ENCODE data around the gene REST. TPM values are rescaled to one million over a fixed set of nuclear protein-coding genes. Genes with fewer than 3 reads are reported as not detected.

REST gene
- total RNA-seq, 5 donors from 2014 or later (not counting 1 experiment from before 2014, with no cell fraction given): 57.0 to 72.1 (median 67.4) TPM

- peaks cover 0 to 10% (median 7%) of the 10 kb centered on the region in 3 donors for H3K9me3 Mint-ChIP-seq
- H3K4me3 Mint-ChIP-seq: peak overlapping the region in 1 of 3 donors; percentile 65
- Histone ChIP-seq H3K27me3 (replicated peaks in 1 of 2; ENCODE audit: control insufficient read depth in 2 of 2, extremely low read depth in 1 of 2, insufficient read depth in 2 of 2, low read length in 1 of 2) (no peaks in the 10 kb centered on the region), H3K4me1 (ENCODE audit: control insufficient read depth in 1 of 2, extremely low read depth in 1 of 2, insufficient read depth in 2 of 2, low read length in 2 of 2) (peaks cover 6 to 27% of the 10 kb centered on the region in 2 experiments), H3K4me3 (ENCODE audit: control insufficient read depth in 1 of 2, extremely low read depth in 1 of 2, low read length in 1 of 2) (no peak overlapping the region), H3K36me3 (ENCODE audit: control insufficient read depth in 2 of 2, extremely low read depth in 1 of 2, insufficient read depth in 1 of 2, low read length in 1 of 2) (peaks cover 8 to 56% of the 10 kb centered on the region in 2 donors), H3K27ac (ENCODE audit: low read length) (no peak overlapping the region), H3K9me3 (no peaks in the 10 kb centered on the region)
- H3K27me3 Mint-ChIP-seq: no peaks in the 10 kb centered on the region
- ATAC-seq (replicated peaks in 1 of 4) (no peak), DNase-seq (no peak)
- ChIA-PET POLR2A (no interaction called here), CTCF (no interaction called here)
- no peak overlapping the region for H3K27ac Mint-ChIP-seq
- H3K4me1 Mint-ChIP-seq: peaks cover 37 to 54% (median 42%) of the 10 kb centered on the region in 3 donors
- WGBS (ENCODE audit: insufficient coverage): no CpG with 5 or more reads among the region's 3 CpGs
- peaks cover 40% of the 10 kb centered on the region for H3K36me3 Mint-ChIP-seq
Observed at GRCh38 chr4:56973336-56973735, 65.6 kb downstream of the REST start.

GRCh38 chr4:56976283-56976836 is 68.7 kb downstream of the REST start:
- Histone ChIP-seq H3K27me3 (replicated peaks in 1 of 2; ENCODE audit: control insufficient read depth in 2 of 2, extremely low read depth in 1 of 2, insufficient read depth in 2 of 2, low read length in 1 of 2) (no peaks in the 10 kb centered on the region), H3K9me3 (no peaks in the 10 kb centered on the region), H3K27ac (ENCODE audit: low read length) (no peak overlapping the region), H3K36me3 (ENCODE audit: control insufficient read depth in 2 of 2, extremely low read depth in 1 of 2, insufficient read depth in 1 of 2, low read length in 1 of 2) (peaks cover 8 to 30% of the 10 kb centered on the region in 2 donors), H3K4me3 (ENCODE audit: control insufficient read depth in 1 of 2, extremely low read depth in 1 of 2, low read length in 1 of 2) (peak overlapping the region; percentile 98 to 99), H3K4me1 (ENCODE audit: control insufficient read depth in 1 of 2, extremely low read depth in 1 of 2, insufficient read depth in 2 of 2, low read length in 2 of 2) (peaks cover 17 to 45% of the 10 kb centered on the region in 2 experiments)
- Mint-ChIP-seq H3K27me3 (no peaks in the 10 kb centered on the region), H3K9me3 (peaks cover 0 to 10% (median 7%) of the 10 kb centered on the region in 3 donors), H3K27ac (peak overlapping the region; percentile 62 to 79), H3K36me3 (peaks cover 33% of the 10 kb centered on the region), H3K4me1 (peaks cover 57 to 72% (median 58%) of the 10 kb centered on the region in 3 donors), H3K4me3 (peak overlapping the region; percentile 100)
- 3% methylated on average over 35 of the region's 35 CpGs for WGBS (ENCODE audit: insufficient coverage)
- peak in 4 of 35 experiments; percentile 2 to 16 (median 4) for DNase-seq
- ChIA-PET POLR2A (interaction anchor here (1.6 to 2.9 kb wide), 4 partner anchors 67 to 589 kb away, joined by 6 to 26 read pairs (median 10); partner anchors contain the start of genes AASDH (in 1 of the 2) and REST (in 1 of the 2)), CTCF (interaction anchor here (0.8 to 1.7 kb wide), 3 partner anchors 11 to 68 kb away, joined by 3 to 22 read pairs (median 6); partner anchors contain the start of gene REST (in 1 of the 2))
- ATAC-seq (replicated peaks in 1 of 4): no peak

- H3K4me1 ChIP-seq (ENCODE audit: control insufficient read depth in 1 of 2, extremely low read depth in 1 of 2, insufficient read depth in 2 of 2, low read length in 2 of 2): peaks cover 18 to 46% of the 10 kb centered on the region in 2 experiments
- peak; percentile 51 to 62 (median 54) for ATAC-seq (replicated peaks in 1 of 4)
- Mint-ChIP-seq H3K36me3 (peaks cover 35% of the 10 kb centered on the region), H3K27ac (peak overlapping the region; percentile 96 to 98), H3K9me3 (peaks cover 0 to 10% (median 7%) of the 10 kb centered on the region in 3 donors), H3K4me3 (peak overlapping the region; percentile 100), H3K27me3 (no peaks in the 10 kb centered on the region), H3K4me1 (peaks cover 59 to 74% (median 63%) of the 10 kb centered on the region in 3 donors)
- H3K27ac ChIP-seq (ENCODE audit: low read length): peak overlapping the region; percentile 80
- peak overlapping the region; percentile 98 to 99 for H3K4me3 ChIP-seq (ENCODE audit: control insufficient read depth in 1 of 2, extremely low read depth in 1 of 2, low read length in 1 of 2)
- WGBS (ENCODE audit: insufficient coverage): 1% methylated on average over 46 of the region's 46 CpGs
- ChIA-PET CTCF (interaction anchor here (0.7 to 1.7 kb wide), 8 partner anchors 11 to 590 kb away, joined by 3 to 22 read pairs (median 4); partner anchors contain the start of genes AASDH (in 1 of the 2), PAICS (in 1 of the 2), PPAT (in 1 of the 2) and REST (in 1 of the 2)), POLR2A (interaction anchor here (0.5 to 2.9 kb wide), 13 partner anchors 22 to 590 kb away, joined by 3 to 26 read pairs (median 5); partner anchors contain the start of genes AASDH (in 2 of the 2) and REST (in 1 of the 2))
- DNase-seq: peak; percentile 7 to 67 (median 45)
- no peaks in the 10 kb centered on the region for H3K9me3 ChIP-seq
- H3K27me3 ChIP-seq (replicated peaks in 1 of 2; ENCODE audit: control insufficient read depth in 2 of 2, extremely low read depth in 1 of 2, insufficient read depth in 2 of 2, low read length in 1 of 2): no peaks in the 10 kb centered on the region
- H3K36me3 ChIP-seq (ENCODE audit: control insufficient read depth in 2 of 2, extremely low read depth in 1 of 2, insufficient read depth in 1 of 2, low read length in 1 of 2): peaks cover 8 to 26% of the 10 kb centered on the region in 2 donors
Observed at GRCh38 chr4:56976837-56977320, 69.2 kb downstream of the REST start.

- Mint-ChIP-seq H3K27me3 (no peaks in the 10 kb centered on the region), H3K27ac (peak within 1 kb of the TSS; percentile 98), H3K9me3 (peaks cover 0 to 10% (median 7%) of the 10 kb centered on the region in 3 donors), H3K4me3 (peak within 1 kb of the TSS; percentile 100), H3K4me1 (peaks cover 65 to 74% (median 68%) of the 10 kb centered on the region in 3 donors), H3K36me3 (peaks cover 31% of the 10 kb centered on the region)
- Histone ChIP-seq H3K4me1 (ENCODE audit: control insufficient read depth in 1 of 2, extremely low read depth in 1 of 2, insufficient read depth in 2 of 2, low read length in 2 of 2) (peaks cover 22 to 52% of the 10 kb centered on the region in 2 experiments), H3K36me3 (ENCODE audit: control insufficient read depth in 2 of 2, extremely low read depth in 1 of 2, insufficient read depth in 1 of 2, low read length in 1 of 2) (peaks cover 8 to 21% of the 10 kb centered on the region in 2 donors), H3K4me3 (ENCODE audit: control insufficient read depth in 1 of 2, extremely low read depth in 1 of 2, low read length in 1 of 2) (peak within 1 kb of the TSS; percentile 98 to 99), H3K27me3 (replicated peaks in 1 of 2; ENCODE audit: control insufficient read depth in 2 of 2, extremely low read depth in 1 of 2, insufficient read depth in 2 of 2, low read length in 1 of 2) (no peaks in the 10 kb centered on the region), H3K9me3 (no peaks in the 10 kb centered on the region), H3K27ac (ENCODE audit: low read length) (peak within 1 kb of the TSS; percentile 80)
- ATAC-seq (replicated peaks in 1 of 4) (peak; percentile 76 to 81 (median 80)), DNase-seq (peak; percentile 93 to 100 (median 96))
- under 1% methylated on average over 48 of the region's 51 CpGs for WGBS (ENCODE audit: insufficient coverage)
- ChIA-PET POLR2A (interaction anchor here (0.5 to 2.9 kb wide), 21 partner anchors 12 to 1028 kb away, joined by 3 to 26 read pairs (median 5); partner anchors contain the start of genes AASDH (in 2 of the 2), CEP135 (in 1 of the 2), PAICS (in 1 of the 2) and PPAT (in 1 of the 2)), CTCF (interaction anchor here (0.5 to 1.6 kb wide), 13 partner anchors 11 to 1632 kb away, joined by 3 to 22 read pairs (median 3); partner anchors contain the start of genes AASDH (in 1 of the 2), CEP135 (in 1 of the 2), PAICS (in 1 of the 2) and PPAT (in 1 of the 2))
Observed at GRCh38 chr4:56977321-56978012, 69.8 kb downstream of the REST start, which contains the start of gene NOA1. TSS of gene NOA1 (minus strand) at chr4:56977606. CDS start at chr4:56977585, 21 bp downstream.

- Histone ChIP-seq H3K27me3 (replicated peaks in 1 of 2; ENCODE audit: control insufficient read depth in 2 of 2, extremely low read depth in 1 of 2, insufficient read depth in 2 of 2, low read length in 1 of 2) (no peaks in the 10 kb centered on the region), H3K9me3 (no peaks in the 10 kb centered on the region), H3K27ac (ENCODE audit: low read length) (peak within 1 kb of the TSS; percentile 80), H3K4me3 (ENCODE audit: control insufficient read depth in 1 of 2, extremely low read depth in 1 of 2, low read length in 1 of 2) (peak within 1 kb of the TSS; percentile 98 to 99), H3K36me3 (ENCODE audit: control insufficient read depth in 2 of 2, extremely low read depth in 1 of 2, insufficient read depth in 1 of 2, low read length in 1 of 2) (peaks cover 7 to 8% of the 10 kb centered on the region in 2 donors), H3K4me1 (ENCODE audit: control insufficient read depth in 1 of 2, extremely low read depth in 1 of 2, insufficient read depth in 2 of 2, low read length in 2 of 2) (peaks cover 28 to 59% of the 10 kb centered on the region in 2 experiments)
- no peaks in the 10 kb centered on the region for H3K27me3 Mint-ChIP-seq
- CTCF ChIA-PET: interaction anchor here (0.5 to 2.0 kb wide), 12 partner anchors 10 to 1082 kb away, joined by 3 to 8 read pairs (median 3); partner anchors contain the start of genes CEP135 (in 1 of the 2) and REST (in 1 of the 2)
- H3K4me3 Mint-ChIP-seq: peak within 1 kb of the TSS; percentile 100
- H3K36me3 Mint-ChIP-seq: peaks cover 21% of the 10 kb centered on the region
- WGBS (ENCODE audit: insufficient coverage): 0% methylated on average over 26 of the region's 37 CpGs
- H3K9me3 Mint-ChIP-seq: peaks cover 0 to under 1% (median 0%) of the 10 kb centered on the region in 3 donors
- ATAC-seq (replicated peaks in 1 of 4) (peak; percentile 42 to 51 (median 45)), DNase-seq (peak; percentile 53 to 89 (median 69))
- H3K27ac Mint-ChIP-seq: peak within 1 kb of the TSS; percentile 98
- H3K4me1 Mint-ChIP-seq: peaks cover 66 to 72% (median 69%) of the 10 kb centered on the region in 3 donors
- POLR2A ChIA-PET: interaction anchor here (0.5 to 2.9 kb wide), 10 partner anchors 12 to 591 kb away, joined by 3 to 26 read pairs (median 5); partner anchors contain the start of genes AASDH (in 1 of the 2), PAICS (in 1 of the 2), PPAT (in 1 of the 2) and REST (in 1 of the 2)
Observed at GRCh38 chr4:56978750-56979303, 71.1 kb downstream of the REST start, which contains the start of gene POLR2B. TSS of gene POLR2B (plus strand) at chr4:56978896. CDS start at chr4:56978986, 90 bp downstream.

Measured in T-cell (primary cell).